ENCODE measurements around the gene DMBX1.

GRCh38 chr1:46537651-46538050 lies 48.0 kb downstream of the DMBX1 start:
- TF ChIP-seq CTCF (IDR thresholded peaks at IDR 0.05; ENCODE audit: borderline replicate concordance, extremely low read depth, low read length, poor library complexity, severe bottlenecking) (no peak), EZH2 (IDR thresholded peaks at IDR 0.05; ENCODE audit: borderline replicate concordance, low read depth, low read length, severe bottlenecking) (no peak)
